CD4-positive, alpha-beta T cell treated with Interleukin-4 for 4 hours (primary cell): ENCODE data around the gene UBR4.

ENCODE experiments used
- DNase-seq: peaks from one replicate; pipeline ENCODE4 v3.0.0-alpha.2; 2020

The UBR4 gene

DNA sequence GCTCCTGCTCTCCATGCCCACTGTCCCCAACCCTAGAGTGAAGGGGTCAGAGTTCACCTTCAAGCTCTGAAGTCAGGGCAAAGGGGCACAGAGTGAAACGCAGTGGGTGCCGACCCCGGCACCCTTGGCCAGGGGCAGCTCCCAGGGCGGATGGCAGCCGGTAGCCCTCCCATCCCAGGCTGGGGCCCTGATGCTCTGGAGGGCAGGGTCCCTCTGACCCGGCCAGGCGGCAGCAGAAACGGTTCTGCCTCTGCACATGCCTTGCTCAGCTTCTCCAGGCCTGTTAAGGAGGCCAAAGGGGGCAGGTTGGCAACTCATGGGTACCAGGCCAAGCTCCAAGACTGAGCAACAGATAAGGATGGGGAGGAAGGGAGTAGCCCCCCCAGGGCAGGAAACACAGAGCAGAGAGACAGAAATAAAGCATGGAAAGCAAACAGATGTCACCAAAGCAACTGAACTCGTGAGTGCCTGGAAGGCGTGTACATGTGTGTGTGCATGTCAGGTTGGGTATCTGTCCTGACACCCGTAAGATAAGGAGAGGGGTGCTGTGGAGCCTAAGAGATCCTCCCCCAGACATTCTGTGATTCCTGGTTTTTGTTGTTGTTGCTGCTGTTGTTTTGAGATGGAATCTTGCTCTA lies 141.3 kb downstream of the UBR4 start:
- DNase-seq, result no peak

GRCh38 chr1:19067912-19068638 lies 142.0 kb downstream of the UBR4 start:
- DNase-seq, result no peak

DNA sequence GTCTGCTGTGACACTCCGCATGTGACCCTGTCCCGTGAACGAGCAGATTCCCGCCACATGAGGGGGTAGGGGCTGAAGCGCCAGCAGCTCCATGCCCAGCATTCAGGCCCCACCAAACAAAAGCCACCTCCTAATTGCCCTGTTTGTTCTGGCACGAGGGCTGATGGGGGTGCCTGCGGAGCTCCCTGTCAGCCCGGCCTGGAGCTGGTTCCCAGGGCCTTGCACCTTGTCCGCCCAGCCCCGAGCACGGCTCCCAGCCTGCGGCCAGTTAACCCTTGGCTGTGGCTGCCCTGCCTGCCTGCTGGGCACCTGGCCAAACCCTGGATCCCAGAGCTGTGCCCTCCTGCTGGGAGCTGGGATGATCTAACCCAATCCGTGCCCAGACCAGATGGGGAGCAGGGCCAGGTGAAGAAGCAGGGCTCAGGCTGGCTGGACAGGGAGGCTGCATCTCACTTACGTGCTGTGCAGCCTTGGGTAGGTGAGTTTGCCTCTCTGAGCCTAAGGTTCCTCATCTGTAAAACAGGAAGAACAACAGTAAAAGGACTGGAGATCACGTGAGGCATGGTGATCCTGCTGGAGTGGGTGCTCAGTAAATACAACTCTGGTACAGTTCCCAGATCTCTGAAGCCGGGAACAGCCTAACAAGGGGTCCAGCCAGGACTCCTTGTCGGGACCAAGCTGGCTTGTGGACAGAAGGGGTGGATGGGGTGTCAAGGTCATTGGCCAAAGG lies 142.7 kb downstream of the UBR4 start:
- no peak for DNase-seq

GRCh38 chr1:19066874-19067181 lies 143.2 kb downstream of the UBR4 start:
- no peak for DNase-seq

GRCh38 chr1:19066248-19066873 lies 143.7 kb downstream of the UBR4 start:
- DNase-seq, result no peak

DNA sequence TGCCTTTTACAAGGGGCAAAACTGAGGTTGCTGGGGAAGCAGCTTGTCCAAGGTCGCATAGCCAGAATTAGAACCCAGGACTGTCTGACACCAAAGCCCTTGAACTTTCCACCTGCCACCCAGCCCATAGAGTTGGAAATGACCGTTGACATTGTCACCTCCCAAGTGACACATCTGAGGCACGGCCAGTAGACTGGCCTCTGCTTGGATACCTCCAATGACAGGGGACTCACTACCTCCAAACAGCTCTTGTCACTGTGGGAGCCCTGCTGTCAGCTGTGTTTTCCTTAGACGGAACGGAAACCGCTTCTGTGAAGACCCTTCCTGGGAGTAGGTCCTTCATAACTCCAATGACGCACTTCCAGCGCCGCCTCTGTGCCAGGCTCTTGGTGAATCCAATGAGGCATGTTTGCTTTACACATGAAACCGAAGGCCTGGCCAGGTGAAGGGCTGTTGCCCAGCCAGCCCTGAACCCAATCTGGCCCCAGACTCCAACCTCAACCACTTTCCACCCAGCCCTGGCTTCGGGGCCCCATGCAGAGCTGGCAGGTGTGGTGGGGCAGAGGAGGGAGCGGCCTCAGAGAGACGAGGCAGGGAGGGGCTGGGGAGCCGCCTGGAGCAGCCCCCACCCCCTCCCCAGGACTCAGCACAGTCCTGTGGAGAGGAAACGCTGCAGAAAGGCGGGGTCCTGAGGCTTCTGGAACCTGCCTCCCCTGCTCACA lies 144.4 kb downstream of the UBR4 start:
- DNase-seq, result no peak

DNA sequence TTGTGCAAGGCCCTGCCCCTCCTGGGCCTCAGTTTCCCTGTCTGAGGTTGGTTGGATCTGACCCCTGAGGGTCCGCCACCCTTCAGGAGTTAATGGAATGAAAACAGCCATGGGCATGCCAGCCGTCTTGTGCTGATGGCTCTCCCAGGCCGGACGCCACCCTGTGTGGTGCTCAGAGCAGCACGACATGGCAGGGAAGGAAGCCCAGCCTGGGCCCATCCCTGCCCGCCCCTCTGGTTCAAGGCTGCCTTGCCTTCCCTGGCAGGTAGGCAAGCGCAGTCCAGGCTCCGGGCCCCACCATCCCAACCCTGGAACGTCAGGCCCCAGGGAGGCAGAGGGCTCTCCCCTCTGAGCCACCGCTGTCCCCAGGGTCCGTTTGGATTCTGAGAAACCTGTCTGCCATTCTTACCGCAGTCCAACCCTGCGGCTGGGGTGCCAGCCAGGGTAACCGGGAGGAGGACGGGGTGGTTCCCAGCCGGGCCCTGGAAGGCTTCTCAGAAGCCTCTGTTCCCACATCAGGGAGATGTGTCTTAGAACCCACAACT lies 145.1 kb downstream of the UBR4 start:
- no peak for DNase-seq

DNA sequence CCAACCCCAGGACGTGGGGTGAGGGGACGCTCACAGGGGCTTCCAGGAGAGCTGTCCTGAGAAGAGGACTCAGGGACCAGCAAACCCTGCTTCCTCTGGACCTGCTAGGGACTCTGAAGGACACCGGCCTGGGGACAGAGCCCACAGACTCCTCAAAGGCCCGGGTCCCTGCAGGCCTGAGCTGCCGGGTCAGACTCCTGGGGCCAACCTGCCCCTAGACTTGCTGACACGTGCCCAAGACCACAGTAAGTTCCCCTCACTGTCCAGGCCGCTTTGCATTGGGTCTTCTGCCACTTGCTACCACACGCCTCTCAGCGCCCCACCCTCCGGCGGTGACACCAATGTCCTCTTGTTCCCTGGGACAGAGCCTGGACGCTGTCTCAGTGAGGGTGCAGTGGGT lies 146.9 kb downstream of the UBR4 start:
- DNase-seq, result no peak

GRCh38 chr1:19062258-19063029 lies 147.6 kb downstream of the UBR4 start:
- no peak for DNase-seq

GRCh38 chr1:19061798-19062197 lies 148.3 kb downstream of the UBR4 start:
- no peak for DNase-seq

DNA sequence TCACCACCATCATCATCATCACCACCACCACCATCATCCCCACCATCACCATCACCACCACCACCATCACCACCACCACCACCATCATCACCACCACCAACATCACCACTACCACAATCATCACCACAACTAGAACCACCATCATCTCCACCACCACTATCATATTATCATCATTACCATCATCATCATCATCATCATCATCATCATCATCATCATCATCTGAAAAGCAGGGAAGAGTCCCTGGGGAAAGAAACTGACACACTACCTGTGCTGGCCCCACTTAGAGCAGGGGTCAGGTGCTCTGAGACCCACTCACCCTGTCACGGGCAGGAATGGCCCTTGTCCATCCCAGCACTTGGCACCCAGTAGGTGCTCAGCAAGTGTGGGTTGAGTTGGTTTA lies 148.7 kb downstream of the UBR4 start:
- no peak for DNase-seq

GRCh38 chr1:19059773-19060172 lies 150.3 kb downstream of the UBR4 start:
- DNase-seq, result no peak

- no peak for DNase-seq
These were observed 151.6 kb downstream of the UBR4 start for GRCh38 chr1:19058476-19058797.

DNA sequence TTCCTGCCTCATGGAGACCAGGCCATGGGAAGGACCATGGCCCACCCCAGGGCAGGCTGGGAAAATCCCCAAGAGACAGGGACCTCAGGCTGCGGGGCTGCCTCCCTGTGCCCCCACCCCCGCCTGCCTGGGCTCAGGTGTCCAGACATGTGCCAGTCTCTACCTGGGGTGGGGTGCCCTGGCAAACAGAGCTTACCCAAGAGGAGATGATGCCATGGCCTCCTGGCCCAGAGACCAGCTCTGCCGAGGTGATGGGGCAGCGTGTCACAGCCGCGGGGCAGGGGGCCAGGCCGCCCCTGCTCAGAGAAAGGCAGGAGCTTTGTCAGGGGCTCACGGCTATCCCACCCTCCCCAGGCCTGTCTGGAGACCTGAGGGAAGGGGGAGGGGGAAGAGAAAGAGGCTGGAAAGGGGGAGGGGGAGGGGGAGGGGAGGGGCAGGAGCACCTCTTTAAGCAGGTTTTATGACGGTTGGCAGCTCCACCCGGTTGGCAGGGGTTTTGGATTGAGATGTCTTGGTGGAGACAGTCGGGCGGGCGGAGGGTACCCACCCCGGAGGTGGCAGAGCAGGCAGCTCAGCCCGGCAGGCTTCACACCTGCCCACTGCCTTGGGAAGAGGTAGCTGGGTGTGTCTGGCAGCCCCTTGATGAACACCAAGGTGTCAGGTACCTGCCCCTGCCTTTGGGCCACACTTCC lies 152.1 kb downstream of the UBR4 start:
- no peak for DNase-seq

DNA sequence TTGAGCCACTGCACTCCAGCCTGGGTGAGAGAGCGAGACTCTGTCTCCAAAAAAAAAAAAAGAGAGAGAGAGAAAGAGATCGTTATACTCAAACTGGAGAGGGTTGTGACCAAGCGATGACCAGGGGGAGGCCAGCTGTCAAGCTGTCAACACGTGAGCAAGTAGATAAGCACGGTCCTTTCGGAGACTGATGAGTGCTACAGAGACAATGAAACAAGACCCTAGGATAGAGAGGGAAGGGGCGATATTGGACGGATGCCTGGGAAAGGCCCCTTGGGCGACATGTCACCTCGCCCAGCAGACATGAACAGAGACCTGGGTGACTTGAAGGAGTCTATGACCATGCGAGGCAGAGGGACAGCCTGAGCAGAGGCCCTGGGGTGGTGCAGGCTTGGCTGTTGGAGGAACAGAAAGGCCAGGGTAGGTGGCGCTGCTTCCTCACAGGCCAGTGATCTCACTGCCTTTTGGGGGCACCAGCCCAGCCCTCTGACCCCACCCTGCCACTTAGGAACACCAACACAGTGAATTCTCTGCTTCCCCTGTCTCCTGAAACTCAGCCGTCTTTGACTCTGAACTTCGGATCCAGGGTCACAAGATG lies 152.8 kb downstream of the UBR4 start:
- no peak for DNase-seq

DNA sequence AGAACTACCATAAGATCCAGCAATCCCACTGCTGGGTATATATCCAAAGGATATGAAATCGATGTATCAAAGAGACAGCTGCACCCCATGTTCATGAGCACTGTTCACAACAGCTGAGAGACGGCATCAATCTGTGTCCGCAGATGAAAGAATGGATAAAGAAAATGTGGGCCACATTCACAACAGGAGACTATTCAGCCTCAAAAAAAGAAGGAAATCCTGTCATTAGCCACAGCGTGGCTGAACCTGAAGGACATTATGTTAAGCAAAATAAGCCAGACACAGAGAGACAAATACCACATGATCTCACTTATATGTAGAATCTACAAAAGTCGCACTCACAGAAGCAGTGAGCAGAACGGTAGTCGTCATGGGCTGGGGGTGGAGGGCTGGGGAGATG lies 154.4 kb downstream of the UBR4 start:
- DNase-seq, result no peak

DNA sequence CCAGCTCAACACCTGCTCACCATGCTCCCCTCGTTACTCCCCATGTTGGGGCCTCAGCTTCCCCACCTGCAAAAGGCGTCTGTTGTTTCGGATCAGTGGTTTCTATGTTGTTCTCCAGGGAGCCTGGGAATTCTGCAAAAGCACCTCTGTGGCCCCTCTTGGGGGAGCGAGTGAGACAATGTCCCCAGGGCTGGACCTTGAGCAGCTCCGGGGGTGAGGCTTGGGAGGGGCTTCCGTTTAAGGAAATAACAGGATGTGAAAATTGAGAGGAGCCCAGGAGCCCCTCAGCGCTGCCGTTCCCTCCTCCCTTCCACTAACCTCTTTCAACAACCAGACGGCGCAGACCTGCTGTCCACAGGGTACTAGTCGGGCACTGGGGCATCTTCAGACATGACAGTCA lies 155.1 kb downstream of the UBR4 start:
- no peak for DNase-seq

GRCh38 chr1:19054216-19054615 lies 155.8 kb downstream of the UBR4 start:
- DNase-seq, result no peak

- no peak for DNase-seq
These were observed 156.6 kb downstream of the UBR4 start for GRCh38 chr1:19053486-19053885.

GRCh38 chr1:19049798-19050197 lies 160.3 kb downstream of the UBR4 start:
- DNase-seq, result no peak

DNA sequence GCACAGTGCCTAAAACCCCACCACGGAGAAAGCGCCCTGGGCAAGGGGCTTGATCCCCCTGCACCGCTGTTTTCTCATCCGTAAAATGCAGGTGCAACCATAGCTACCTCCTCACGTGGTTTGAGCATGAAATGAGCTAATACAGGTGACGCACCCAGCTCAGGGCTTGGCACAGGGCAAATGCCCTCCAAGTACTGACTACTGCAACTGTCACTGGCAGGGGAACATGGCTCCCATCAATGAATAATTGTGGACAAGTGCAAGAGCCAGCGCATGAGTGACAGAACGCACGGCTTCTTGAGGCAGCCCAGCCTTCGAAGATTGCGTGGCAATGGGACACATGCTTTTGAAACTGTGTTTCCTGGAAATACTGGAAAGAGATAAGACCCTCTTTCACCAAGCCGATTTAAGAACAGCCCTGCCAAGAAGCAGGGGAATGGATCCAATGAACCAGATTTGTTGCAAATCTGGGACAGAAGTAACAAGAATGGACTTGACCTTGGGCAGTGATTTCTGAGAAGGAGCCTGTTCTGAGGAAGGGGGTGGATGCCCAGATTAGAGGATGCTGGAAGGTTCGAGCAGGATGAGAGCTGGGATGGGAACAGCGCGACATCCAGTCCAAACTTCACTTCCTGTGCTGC lies 160.8 kb downstream of the UBR4 start:
- DNase-seq, result no peak
